GM12878 (cell line): Measurements from ENCODE around the gene TVP23C. TPM values are rescaled to one million over a fixed set of nuclear protein-coding genes. Genes with fewer than 3 reads are reported as not detected.

Source experiments
- ATAC-seq: fragments of 200-7000 bp; cut with Tn5 transposase; 3 replicates; pipeline ENCODE4 v1.9.1; 2020; ENCODE audit warnings: mild to moderate bottlenecking, moderate library complexity
- BruUV-seq: library from RNA; stranded (reverse); fragments of 400-500 nt; replicated peaks from 2 replicates; lab custom pipeline; 2021; lab: Mats Ljungman, UMichigan
- CTCF ChIA-PET: fragments of 300-600 bp; sonication (Branson Sonifier 250); formaldehyde crosslinking; extraction: SDS; loops from one replicate; lab custom pipeline; 2021; ENCODE audit warnings: inconsistent platforms; lab: Yijun Ruan, JAX
- POLR2A ChIA-PET: fragments of 350-600 bp; formaldehyde crosslinking; extraction: SDS; loops from one replicate; lab custom pipeline; 2021; ENCODE audit warnings: inconsistent platforms; lab: Charles Lee
- RAD21 ChIA-PET: fragments of 300-600 bp; sonication (Branson Sonifier 250); formaldehyde crosslinking; loops from one replicate; lab custom pipeline; 2023; ENCODE audit warnings: antibody characterized with exemption; ENCODE audit not compliant: unreplicated experiment; lab: Charles Lee
- SMC1A ChIA-PET: fragments of 300-600 bp; sonication (Branson Sonifier 250); formaldehyde crosslinking; loops from one replicate; lab custom pipeline; 2023; ENCODE audit not compliant: unreplicated experiment, uncharacterized antibody; lab: Charles Lee
- DNase-seq: peaks from one replicate; pipeline ENCODE4 v3.0.0-alpha.2; 2011; ENCODE audit warnings: low read depth, low spot score
- FAIRE-seq: peaks from 3 replicates; lab custom pipeline; 2011; peaks lifted over from hg19 to GRCh38; lab: Jason Lieb, UNC
- H2AFZ ChIP-seq: 2 replicates; pipeline ENCODE4 v1.6.0; 2011; ENCODE audit warnings: low read depth, low read length, control low read depth; ENCODE audit not compliant: control insufficient read depth
- H3K27ac ChIP-seq: 2 replicates; pipeline ENCODE4 v1.5.1; 2011; ENCODE audit warnings: control low read depth; ENCODE audit not compliant: control insufficient read depth, insufficient read depth
- H3K27me3 ChIP-seq, 2 experiments: replicated peaks in 1 of 2; 2 replicates each; pipeline versions ENCODE4 v1.6.0 to v1.6.1; 2011; ENCODE audit warnings: low read length in 1 of 2; ENCODE audit not compliant: control insufficient read depth in 2 of 2, insufficient read depth in 2 of 2
- H3K36me3 ChIP-seq, 2 experiments: 2 replicates each; pipeline ENCODE4 v1.5.1; 2011; ENCODE audit warnings: low read length in 1 of 2; ENCODE audit not compliant: control insufficient read depth in 2 of 2, insufficient read depth in 2 of 2
- H3K4me1 ChIP-seq: 2 replicates; pipeline ENCODE4 v1.6.1; 2011; ENCODE audit warnings: mild to moderate bottlenecking, low read length, moderate library complexity, mixed read lengths; ENCODE audit not compliant: control insufficient read depth, insufficient read depth
- H3K4me2 ChIP-seq: 2 replicates; pipeline ENCODE4 v1.6.0; 2011; ENCODE audit warnings: control low read depth; ENCODE audit not compliant: control insufficient read depth, insufficient read depth
- H3K4me3 ChIP-seq: fragments of 200-600 bp; sonication (generic); 2 replicates; pipeline ENCODE4 v1.5.1; 2016
- H3K79me2 ChIP-seq: 2 replicates; pipeline ENCODE4 v1.6.0; 2011; ENCODE audit warnings: low read length; ENCODE audit not compliant: control insufficient read depth, insufficient read depth
- H3K9ac ChIP-seq: 2 replicates; pipeline ENCODE4 v1.8.0; 2011; ENCODE audit warnings: low read length, control low read depth, mixed read lengths; ENCODE audit not compliant: control insufficient read depth, insufficient read depth
- H3K9me3 ChIP-seq: replicated peaks from 3 replicates; pipeline ENCODE4 v1.5.1; 2011; ENCODE audit warnings: mild to moderate bottlenecking, low read length; ENCODE audit not compliant: control insufficient read depth, insufficient read depth
- H4K20me1 ChIP-seq: 2 replicates; pipeline ENCODE4 v1.6.0; 2011; ENCODE audit not compliant: control insufficient read depth, insufficient read depth
- PAX8 ChIP-seq: fragments of 450-650 bp; IDR thresholded peaks from 2 replicates; pipeline ENCODE4 v1.6.1; 2017; ENCODE audit warnings: mild to moderate bottlenecking, moderate library complexity
- SIN3A ChIP-seq: IDR thresholded peaks from 2 replicates; pipeline ENCODE4 v1.6.1; 2012; ENCODE audit warnings: low read depth, low read length, improper control_type of control experiment
- STAT1 ChIP-seq: fragments of 450-650 bp; conservative IDR thresholded peaks from 2 replicates; pipeline ENCODE4 v1.6.1; 2014; ENCODE audit warnings: antibody characterized with exemption, mild to moderate bottlenecking
- TCF3 ChIP-seq: IDR thresholded peaks from 2 replicates; pipeline ENCODE4 v1.6.1; 2012; ENCODE audit warnings: low read depth, mild to moderate bottlenecking, low read length, borderline replicate concordance; ENCODE audit not compliant: insufficient read depth
- ZNF622 ChIP-seq: fragments of 450-650 bp; IDR thresholded peaks from 2 replicates; pipeline ENCODE4 v1.6.1; 2017; ENCODE audit warnings: mild to moderate bottlenecking, inconsistent platforms
- WGBS: methylation state at CpG from one replicate; pipeline ENCODE4 v1.1.6; 2016; ENCODE audit warnings: low lambda C conversion rate; ENCODE audit not compliant: insufficient replicate concordance, insufficient coverage; ENCODE audit errors: missing lambda C conversion rate; 5-methylcytosine and 5-hydroxymethylcytosine counted together
- in situ Hi-C: fragments of 300-500 bp; cut with MboI; formaldehyde crosslinking; loops from 9 replicates; pipeline ENCODE4 v1.14.3; 2018; ENCODE audit warnings: mixed read lengths
- intact Hi-C: fragments of 100-400 bp; cut with micrococcal nuclease; formaldehyde crosslinking; loops from one replicate; pipeline ENCODE4 v1.14.2; 2022; ENCODE audit not compliant: unreplicated experiment
- polyA plus RNA-seq, 11 experiments: library from polyadenylated mRNA; depleted of rRNA in 4 of 11; unstranded in 6 of 11; stranded (reverse) in 5 of 11; fragments of >200 nt; fragmentation: Nextera tagmentation in 4 of 11; fragmentation: Illumina TruSeq in 1 of 11; extraction: Ambion mirVana in 4 of 11; extraction: Trizol in 1 of 11; gene quantifications; 1 replicate in 1 of 11; 2 replicates in 10 of 11; pipeline versions ENCODE4 v1.2.1 to v1.2.3, GENCODE V29; 2011 to 2016; ENCODE audit warnings: inconsistent platforms in 2 of 11, missing spikeins in 2 of 11, low read depth in 1 of 11
- total RNA-seq, 4 experiments: library from RNA; depleted of rRNA in 3 of 4; stranded (reverse); fragments of >200 nt in 3 of 4; fragmentation: Illumina TruSeq in 1 of 4; extraction: Trizol in 1 of 4; gene quantifications; 2 replicates each; pipeline versions ENCODE4 v1.2.1 to v1.2.3, GENCODE V29; 2013 to 2021
- TF ChIP-seq, protein P1 (sequence below): fragments of 450-650 bp; IDR thresholded peaks from 2 replicates; pipeline ENCODE4 v1.6.1; 2017; ENCODE audit warnings: mild to moderate bottlenecking, moderate library complexity

Gene TVP23C
- total and polyA plus RNA-seq, 10 of the 15 experiments (the other 5 are each of a cell fraction or from before 2014, with no cell fraction given): 0.42 to 5.0 (median 2.7) TPM

DNA sequence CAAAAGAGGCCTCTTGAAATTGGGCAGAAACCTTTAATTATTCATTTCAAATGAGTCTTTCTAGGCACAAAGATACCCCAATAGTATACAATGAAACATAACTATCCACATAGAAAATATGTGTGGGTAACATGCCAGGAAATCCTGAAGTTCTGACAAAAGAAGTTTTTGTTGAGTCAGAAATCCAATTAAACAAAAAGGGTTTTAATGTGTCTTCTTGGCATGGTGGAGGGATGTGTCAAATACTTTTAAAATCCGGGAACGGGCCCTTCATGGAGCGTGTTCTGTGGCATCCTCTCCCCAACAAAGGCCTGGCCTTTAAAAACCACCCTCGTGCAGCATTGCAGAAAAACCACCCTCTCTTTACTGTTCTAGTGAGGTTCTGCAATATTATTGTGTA lies 110.0 kb downstream of the TVP23C start:
- H4K20me1 ChIP-seq: no peaks in the 10 kb centered on the region
- H3K9ac ChIP-seq: no peak overlapping the region
- no peak overlapping the region for H3K27ac ChIP-seq
- H3K4me1 ChIP-seq: no peaks in the 10 kb centered on the region
- ATAC-seq: no peak
- in situ Hi-C loops: no loop called here
- no peaks in the 10 kb centered on the region for H3K36me3 ChIP-seq
- H3K27me3 ChIP-seq: no peaks in the 10 kb centered on the region
- CTCF ChIA-PET: no interaction called here
- no peak overlapping the region for H3K4me2 ChIP-seq
- no peak overlapping the region for H3K4me3 ChIP-seq
- no peak for FAIRE-seq
- no TSS peak for BruUV-seq
- no peak for TF ChIP-seq STAT1
- TF ChIP-seq ZNF622: no peak
- TF ChIP-seq PAX8: no peak
- no peak for TF ChIP-seq SIN3A
- TF ChIP-seq, protein P1, sequence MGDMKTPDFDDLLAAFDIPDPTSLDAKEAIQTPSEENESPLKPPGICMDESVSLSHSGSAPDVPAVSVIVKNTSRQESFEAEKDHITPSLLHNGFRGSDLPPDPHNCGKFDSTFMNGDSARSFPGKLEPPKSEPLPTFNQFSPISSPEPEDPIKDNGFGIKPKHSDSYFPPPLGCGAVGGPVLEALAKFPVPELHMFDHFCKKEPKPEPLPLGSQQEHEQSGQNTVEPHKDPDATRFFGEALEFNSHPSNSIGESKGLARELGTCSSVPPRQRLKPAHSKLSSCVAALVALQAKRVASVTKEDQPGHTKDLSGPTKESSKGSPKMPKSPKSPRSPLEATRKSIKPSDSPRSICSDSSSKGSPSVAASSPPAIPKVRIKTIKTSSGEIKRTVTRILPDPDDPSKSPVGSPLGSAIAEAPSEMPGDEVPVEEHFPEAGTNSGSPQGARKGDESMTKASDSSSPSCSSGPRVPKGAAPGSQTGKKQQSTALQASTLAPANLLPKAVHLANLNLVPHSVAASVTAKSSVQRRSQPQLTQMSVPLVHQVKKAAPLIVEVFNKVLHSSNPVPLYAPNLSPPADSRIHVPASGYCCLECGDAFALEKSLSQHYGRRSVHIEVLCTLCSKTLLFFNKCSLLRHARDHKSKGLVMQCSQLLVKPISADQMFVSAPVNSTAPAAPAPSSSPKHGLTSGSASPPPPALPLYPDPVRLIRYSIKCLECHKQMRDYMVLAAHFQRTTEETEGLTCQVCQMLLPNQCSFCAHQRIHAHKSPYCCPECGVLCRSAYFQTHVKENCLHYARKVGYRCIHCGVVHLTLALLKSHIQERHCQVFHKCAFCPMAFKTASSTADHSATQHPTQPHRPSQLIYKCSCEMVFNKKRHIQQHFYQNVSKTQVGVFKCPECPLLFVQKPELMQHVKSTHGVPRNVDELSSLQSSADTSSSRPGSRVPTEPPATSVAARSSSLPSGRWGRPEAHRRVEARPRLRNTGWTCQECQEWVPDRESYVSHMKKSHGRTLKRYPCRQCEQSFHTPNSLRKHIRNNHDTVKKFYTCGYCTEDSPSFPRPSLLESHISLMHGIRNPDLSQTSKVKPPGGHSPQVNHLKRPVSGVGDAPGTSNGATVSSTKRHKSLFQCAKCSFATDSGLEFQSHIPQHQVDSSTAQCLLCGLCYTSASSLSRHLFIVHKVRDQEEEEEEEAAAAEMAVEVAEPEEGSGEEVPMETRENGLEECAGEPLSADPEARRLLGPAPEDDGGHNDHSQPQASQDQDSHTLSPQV: no peak
- TF ChIP-seq TCF3: no peak
- TF ChIP-seq, all 136 proteins: peak for 0
- WGBS: 13% methylated on average over 4 of the region's 4 CpGs
- H3K9me3 ChIP-seq: no peaks in the 10 kb centered on the region
- SMC1A ChIA-PET: no interaction called here
- RAD21 ChIA-PET: no interaction called here
- DNase-seq: no peak
- intact Hi-C loops: no loop called here
- POLR2A ChIA-PET: no interaction called here
- H2AFZ ChIP-seq: no peak overlapping the region
- H3K79me2 ChIP-seq: no peaks in the 10 kb centered on the region
